Neural cell (in vitro differentiated cells): ENCODE measurements around the gene ERFL. TPM values are rescaled to one million over a fixed set of nuclear protein-coding genes. Genes with fewer than 3 reads are reported as not detected.
A peak's percentile ranks its signal among the peaks of the same experiment; 100 is the strongest.

Experiments used
- H2AFZ ChIP-seq: fragments of 200-600, 300-800 bp; sonication (generic), shearing (Covaris generic); 2 replicates; pipeline ENCODE4 v1.6.0; 2014; ENCODE audit warnings: low read depth, mild to moderate bottlenecking, antibody characterized with exemption, low read length, moderate library complexity
- H3F3A ChIP-seq: fragments of 200-600 bp; shearing (Covaris generic); 2 replicates; pipeline ENCODE4 v1.6.1; 2016; ENCODE audit warnings: mild to moderate bottlenecking, moderate library complexity, mixed read lengths, antibody characterized with exemption, low read length; ENCODE audit not compliant: insufficient read depth, poor library complexity, severe bottlenecking
- H3K27ac ChIP-seq: fragments of 200-600, 300-800 bp; sonication (generic), shearing (Covaris generic); 2 replicates; pipeline ENCODE4 v1.5.1; 2014; ENCODE audit warnings: mild to moderate bottlenecking, low read length, moderate library complexity
- H3K27me3 ChIP-seq: fragments of 300-800, 200-600 bp; sonication (generic), shearing (Covaris generic); 2 replicates; pipeline ENCODE4 v1.6.0; 2014; ENCODE audit warnings: mild to moderate bottlenecking, low read depth, low read length, moderate library complexity; ENCODE audit not compliant: insufficient read depth
- H3K36me3 ChIP-seq: fragments of 300-800, 200-600 bp; sonication (generic), shearing (Covaris generic); 2 replicates; pipeline ENCODE4 v1.5.1; 2014; ENCODE audit warnings: mild to moderate bottlenecking, antibody characterized with exemption, low read length, moderate library complexity; ENCODE audit not compliant: insufficient read depth
- H3K4me2 ChIP-seq: fragments of 300-800, 200-600 bp; sonication (generic), shearing (Covaris generic); 2 replicates; pipeline ENCODE4 v1.6.0; 2014; ENCODE audit warnings: mild to moderate bottlenecking, low read length
- H3K4me3 ChIP-seq: fragments of 300-800, 200-600 bp; sonication (generic), shearing (Covaris generic); 2 replicates; pipeline ENCODE4 v1.5.1; 2014; ENCODE audit warnings: mild to moderate bottlenecking, low read length, moderate library complexity
- H3K79me2 ChIP-seq: fragments of 200-600 bp; shearing (Covaris generic); replicated peaks from 2 replicates; pipeline ENCODE4 v1.6.0; 2014; ENCODE audit warnings: mild to moderate bottlenecking, low read length, moderate library complexity; ENCODE audit not compliant: insufficient read depth
- H3K9ac ChIP-seq: fragments of 300-800, 200-600 bp; sonication (generic), shearing (Covaris generic); 2 replicates; pipeline ENCODE4 v1.6.1; 2016; ENCODE audit warnings: mild to moderate bottlenecking, low read length, mixed read lengths
- H3K9me2 ChIP-seq: fragments of 200-600 bp; shearing (Covaris generic); 2 replicates; pipeline ENCODE4 v1.6.1; 2016; ENCODE audit warnings: mild to moderate bottlenecking, low read length, mixed read lengths; ENCODE audit not compliant: insufficient read depth
- H3K9me3 ChIP-seq: fragments of 200-600, 300-800 bp; sonication (generic), shearing (Covaris generic); 2 replicates; pipeline ENCODE4 v1.6.1; 2016; ENCODE audit warnings: mild to moderate bottlenecking, mixed run types, low read length, moderate library complexity, mixed read lengths
- H4K20me1 ChIP-seq: fragments of 200-600 bp; shearing (Covaris generic); 2 replicates; pipeline ENCODE4 v1.6.1; 2016; ENCODE audit warnings: mild to moderate bottlenecking, mixed run types; ENCODE audit not compliant: insufficient read depth
- CTCF ChIP-seq: fragments of 450-650 bp; IDR thresholded peaks from 2 replicates; pipeline ENCODE4 v1.5.1; 2014; ENCODE audit warnings: antibody characterized with exemption, mild to moderate bottlenecking, moderate library complexity; ENCODE audit not compliant: poor library complexity, severe bottlenecking
- EP300 ChIP-seq: fragments of 450-650 bp; conservative IDR thresholded peaks from 2 replicates; pipeline ENCODE4 v1.6.1; 2014; ENCODE audit warnings: antibody characterized with exemption, mild to moderate bottlenecking, moderate library complexity; ENCODE audit not compliant: poor library complexity, severe bottlenecking
- EZH2 ChIP-seq: fragments of 200-600, 300-800 bp; shearing (Covaris generic), sonication (generic); IDR thresholded peaks from 2 replicates; pipeline ENCODE4 v1.6.1; 2014; ENCODE audit warnings: antibody characterized with exemption, low read length, borderline replicate concordance, mild to moderate bottlenecking; ENCODE audit not compliant: insufficient read depth, poor library complexity, severe bottlenecking
- MXI1 ChIP-seq: fragments of 450-650 bp; conservative IDR thresholded peaks from 2 replicates; pipeline ENCODE4 v1.6.1; 2014; ENCODE audit warnings: antibody characterized with exemption, mild to moderate bottlenecking; ENCODE audit not compliant: poor library complexity, severe bottlenecking
- POLR2AphosphoS5 ChIP-seq: IDR thresholded peaks from 2 replicates; pipeline ENCODE4 v1.6.1; 2012
- RAD21 ChIP-seq: fragments of 450-650 bp; conservative IDR thresholded peaks from 2 replicates; pipeline ENCODE4 v1.6.1; 2014; ENCODE audit warnings: antibody characterized with exemption, mild to moderate bottlenecking, moderate library complexity
- REST ChIP-seq: IDR thresholded peaks from 2 replicates; pipeline ENCODE4 v1.6.1; 2012; ENCODE audit warnings: borderline replicate concordance
- SMC3 ChIP-seq: fragments of 450-650 bp; conservative IDR thresholded peaks from 2 replicates; pipeline ENCODE4 v1.6.1; 2014; ENCODE audit warnings: antibody characterized with exemption, mild to moderate bottlenecking, moderate library complexity; ENCODE audit not compliant: poor library complexity
- TAF1 ChIP-seq: IDR thresholded peaks from 2 replicates; pipeline ENCODE4 v1.6.1; 2012; ENCODE audit warnings: low read depth
- polyA plus RNA-seq: library from polyadenylated mRNA; depleted of rRNA; stranded (reverse); fragments of >200 nt; gene quantifications from 2 replicates; pipeline ENCODE4 v1.2.3, GENCODE V29; 2014

The ERFL gene
- polyA plus RNA-seq, 1 donor from 2014 or later, result 0.31 TPM

GRCh38 chr19:41882568-41883462, 45.4 kb downstream of the ERFL start, which contains the start of gene ARHGEF1:
Gene ARHGEF1 (plus strand): TSS chr19:41883184. CDS start chr19:41888083, 4,899 bp downstream.
- H3K4me2 ChIP-seq, result peak within 1 kb of the TSS; percentile 21

GRCh38 chr19:41880329-41880708, 47.9 kb downstream of the ERFL start:
- H3K36me3 ChIP-seq, result no peaks in the 10 kb centered on the region
- H3F3A ChIP-seq, result no peaks in the 10 kb centered on the region
- H3K79me2 ChIP-seq, result no peaks in the 10 kb centered on the region
- H3K9ac ChIP-seq, result no peak overlapping the region
- H3K27me3 ChIP-seq, result peaks cover 26% of the 10 kb centered on the region
- no peak overlapping the region for H3K27ac ChIP-seq
- H2AFZ ChIP-seq, result no peak overlapping the region
- TF ChIP-seq SMC3 (no peak), REST (no peak), TAF1 (no peak), RAD21 (no peak), POLR2AphosphoS5 (no peak), MXI1 (no peak), EZH2 (no peak), EP300 (no peak), CTCF (no peak)
- no peak overlapping the region for H3K4me3 ChIP-seq
- no peaks in the 10 kb centered on the region for H4K20me1 ChIP-seq
- no peaks in the 10 kb centered on the region for H3K9me2 ChIP-seq
- H3K4me2 ChIP-seq, result no peak overlapping the region
- no peaks in the 10 kb centered on the region for H3K9me3 ChIP-seq

More at GRCh38 chr19:41882568-41883462, 45.4 kb downstream of the ERFL start, which contains the start of gene ARHGEF1:
- Histone ChIP-seq H3K9me3 (no peaks in the 10 kb centered on the region), H3F3A (no peaks in the 10 kb centered on the region), H3K27ac (no peak within 1 kb of the TSS), H3K4me3 (peak within 1 kb of the TSS; percentile 93), H3K27me3 (peaks cover 26% of the 10 kb centered on the region), H3K79me2 (no peaks in the 10 kb centered on the region), H3K9ac (peak within 1 kb of the TSS; percentile 77), H3K36me3 (no peaks in the 10 kb centered on the region), H4K20me1 (no peaks in the 10 kb centered on the region), H3K9me2 (no peaks in the 10 kb centered on the region), H2AFZ (peak within 1 kb of the TSS; percentile 90)
- TF ChIP-seq EZH2 (peak; percentile 4), POLR2AphosphoS5 (no peak)
